Stomach (tissue), 4 donors: ENCODE measurements around the gene PGM3.

Source experiments
- CTCF ChIP-seq, 7 experiments: fragments of 450-650 bp in 4 of 7; fragments of 200-600 bp in 3 of 7; sonication (generic) in 3 of 7; IDR thresholded peaks; one replicate each; pipeline ENCODE4 v1.5.1; 2016 to 2019; ENCODE audit warnings: antibody characterized with exemption in 7 of 7, control low read depth in 2 of 7, mild to moderate bottlenecking in 1 of 7
- EP300 ChIP-seq: sonication (generic); formaldehyde crosslinking; IDR thresholded peaks from one replicate; pipeline ENCODE4 v1.6.1; 2017; ENCODE audit warnings: antibody characterized with exemption
- POLR2A ChIP-seq, 4 donors: fragments of 450-650 bp; IDR thresholded peaks; one replicate each; pipeline ENCODE4 v1.6.1; 2016; ENCODE audit warnings: antibody characterized with exemption in 4 of 4, control low read depth in 2 of 4, mild to moderate bottlenecking in 1 of 4, moderate library complexity in 1 of 4
- POLR2AphosphoS5 ChIP-seq, 3 donors: sonication (generic); formaldehyde crosslinking; IDR thresholded peaks; one replicate each; pipeline ENCODE4 v1.6.1; 2016; ENCODE audit warnings: antibody characterized with exemption in 3 of 3

GRCh38 chr6:83221276-83221675 is 28.2 kb upstream of the PGM3 start:
- no peak for TF ChIP-seq POLR2AphosphoS5 (IDR thresholded peaks at IDR 0.05)
- no peak for TF ChIP-seq CTCF (IDR thresholded peaks at IDR 0.05)
- no peak for TF ChIP-seq POLR2A (IDR thresholded peaks at IDR 0.05)
- TF ChIP-seq EP300 = no peak
